Mononuclear cell (primary cell): Measurements from ENCODE around the gene GALNT14. TPM values are rescaled to one million over a fixed set of nuclear protein-coding genes. Genes with fewer than 3 reads are reported as not detected.

Source experiments
- H3K27me3 ChIP-seq: 2 replicates; pipeline ENCODE4 v1.6.0; 2011; ENCODE audit warnings: low read length, control low read depth; ENCODE audit not compliant: insufficient read depth
- H3K4me1 ChIP-seq: 2 replicates; pipeline ENCODE4 v1.5.1; 2011; ENCODE audit warnings: mild to moderate bottlenecking, low read length, control low read depth; ENCODE audit not compliant: insufficient read depth
- H3K4me3 ChIP-seq: 2 replicates; pipeline ENCODE4 v1.5.1; 2011; ENCODE audit warnings: mild to moderate bottlenecking, low read length, moderate library complexity
- H3K9me3 ChIP-seq: 2 replicates; pipeline ENCODE4 v1.5.1; 2011; ENCODE audit warnings: low read depth, mild to moderate bottlenecking, control low read depth, low read length
- total RNA-seq: library from RNA; depleted of rRNA; stranded (reverse); fragments of >200 nt; gene quantifications from one replicate; pipeline ENCODE4 v1.2.3, GENCODE V29; 2012

The GALNT14 gene
- total RNA-seq, 1 donor, result 0.31 TPM

DNA sequence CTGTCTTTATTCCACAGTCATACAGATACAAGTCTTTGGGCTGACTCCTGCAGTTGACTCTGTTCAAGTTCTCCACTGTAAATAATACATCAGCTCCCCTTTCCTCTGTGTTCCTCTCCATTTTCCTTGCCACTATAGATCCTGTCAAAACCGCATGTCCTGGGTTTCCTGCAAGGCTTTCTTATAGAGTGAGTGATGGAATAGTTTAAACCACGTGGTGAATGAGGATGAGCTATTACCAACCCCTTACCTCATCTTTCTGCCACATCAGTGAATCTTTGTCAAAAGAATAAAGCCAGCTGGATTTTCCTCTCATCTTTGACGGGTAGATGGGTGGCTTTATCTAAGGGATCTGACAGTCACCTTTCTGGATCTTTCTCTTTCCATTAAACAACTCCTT lies 3.9 kb upstream of the GALNT14 start:
- peaks cover 12% of the 10 kb centered on the region for H3K27me3 ChIP-seq
- H3K4me1 ChIP-seq, result peaks cover 17% of the 10 kb centered on the region
- H3K4me3 ChIP-seq, result no peak overlapping the region
- H3K9me3 ChIP-seq, result no peaks in the 10 kb centered on the region

- Histone ChIP-seq H3K27me3 (peaks cover 17% of the 10 kb centered on the region), H3K9me3 (no peaks in the 10 kb centered on the region), H3K4me1 (peaks cover 22% of the 10 kb centered on the region), H3K4me3 (no peak overlapping the region)
These were observed 3.3 kb upstream of the GALNT14 start for GRCh38 chr2:31141443-31142085.

DNA sequence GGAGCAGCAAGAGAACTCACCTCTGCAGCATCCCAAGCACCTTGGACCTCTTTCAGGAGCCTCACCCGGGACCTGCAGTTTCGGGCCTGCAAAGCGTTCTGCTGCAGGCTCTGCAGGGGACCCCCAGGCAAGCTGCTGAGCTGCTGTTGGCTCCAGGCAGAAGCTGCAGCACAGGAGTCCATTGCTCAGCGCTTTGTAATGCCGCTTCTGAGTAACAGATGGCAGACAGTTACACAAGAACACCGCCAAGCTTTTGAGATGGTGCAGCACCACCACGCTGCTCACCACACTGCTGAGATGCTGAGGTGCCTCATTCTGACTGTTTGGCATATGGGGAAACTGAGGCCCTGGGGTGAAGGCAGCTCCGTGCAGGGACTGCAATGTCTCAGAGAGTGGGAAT lies 1.9 kb upstream of the GALNT14 start:
- Histone ChIP-seq H3K4me1 (peaks cover 22% of the 10 kb centered on the region), H3K27me3 (peaks cover 24% of the 10 kb centered on the region), H3K9me3 (no peaks in the 10 kb centered on the region), H3K4me3 (no peak overlapping the region)

DNA sequence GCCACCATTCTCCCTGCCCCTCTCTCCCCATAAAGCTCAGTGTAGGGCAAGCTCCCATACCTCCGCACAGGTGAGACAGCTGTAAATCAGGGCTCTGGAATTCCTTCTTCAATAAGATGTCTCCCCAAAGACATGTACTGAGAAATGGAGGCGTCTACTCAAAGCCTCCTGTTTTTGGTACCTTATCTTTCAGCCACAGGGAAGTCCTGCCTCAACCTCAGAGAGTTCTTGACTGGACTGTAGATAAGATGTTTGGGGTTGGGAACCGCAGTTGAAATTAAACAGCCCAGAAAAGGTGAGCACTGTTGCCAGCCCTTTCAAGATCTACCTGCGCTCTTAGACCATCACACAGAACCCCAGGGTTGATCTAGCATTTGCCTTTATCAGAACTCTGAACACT lies 1.4 kb upstream of the GALNT14 start:
- Histone ChIP-seq H3K4me1 (peaks cover 22% of the 10 kb centered on the region), H3K27me3 (peaks cover 24% of the 10 kb centered on the region), H3K4me3 (no peak overlapping the region), H3K9me3 (no peaks in the 10 kb centered on the region)

GRCh38 chr2:31137211-31138036 lies 816 bp downstream of the GALNT14 start:
- Histone ChIP-seq H3K27me3 (peaks cover 24% of the 10 kb centered on the region), H3K9me3 (no peaks in the 10 kb centered on the region), H3K4me1 (peaks cover 22% of the 10 kb centered on the region), H3K4me3 (peak overlapping the region; percentile 36)

- peaks cover 22% of the 10 kb centered on the region for H3K4me1 ChIP-seq
- H3K4me3 ChIP-seq, result peak overlapping the region; percentile 36
- peaks cover 24% of the 10 kb centered on the region for H3K27me3 ChIP-seq
- no peaks in the 10 kb centered on the region for H3K9me3 ChIP-seq
These were observed 1.5 kb downstream of the GALNT14 start for GRCh38 chr2:31136732-31137131.

GRCh38 chr2:31136000-31136399 lies 2.2 kb downstream of the GALNT14 start:
- Histone ChIP-seq H3K4me1 (peaks cover 22% of the 10 kb centered on the region), H3K4me3 (no peak overlapping the region), H3K9me3 (no peaks in the 10 kb centered on the region), H3K27me3 (peaks cover 24% of the 10 kb centered on the region)

- Histone ChIP-seq H3K27me3 (peaks cover 24% of the 10 kb centered on the region), H3K4me1 (peaks cover 22% of the 10 kb centered on the region), H3K4me3 (no peak overlapping the region), H3K9me3 (no peaks in the 10 kb centered on the region)
These were observed 3.8 kb downstream of the GALNT14 start for GRCh38 chr2:31134480-31134879.

DNA sequence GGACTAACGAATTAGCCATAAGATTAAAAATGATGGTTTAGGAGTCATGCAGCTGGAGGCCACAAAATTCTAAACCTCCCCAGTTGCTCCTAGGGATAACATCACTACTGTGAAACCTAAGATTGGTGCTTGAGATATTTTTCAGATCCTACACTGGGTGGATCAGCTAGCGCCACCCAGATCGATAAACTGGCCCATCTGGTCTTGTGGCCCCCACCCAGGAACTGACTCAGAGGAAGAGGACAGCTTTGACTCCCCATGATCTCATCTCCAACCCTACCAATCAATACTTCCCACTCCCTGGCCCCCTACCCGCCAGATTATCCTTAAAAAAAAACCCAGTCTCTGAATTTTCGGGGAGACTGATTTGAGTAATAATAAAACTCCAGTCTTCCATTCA lies 5.5 kb downstream of the GALNT14 start:
- Histone ChIP-seq H3K4me1 (peaks cover 12% of the 10 kb centered on the region), H3K27me3 (peaks cover 16% of the 10 kb centered on the region), H3K9me3 (no peaks in the 10 kb centered on the region)

GRCh38 chr2:31131871-31132270 lies 6.4 kb downstream of the GALNT14 start:
- Histone ChIP-seq H3K4me3 (no peak overlapping the region), H3K9me3 (no peaks in the 10 kb centered on the region), H3K4me1 (peaks cover 3% of the 10 kb centered on the region), H3K27me3 (peaks cover 9% of the 10 kb centered on the region)

More for the DNA sequence above, 5.5 kb downstream of the GALNT14 start:
- no peak overlapping the region for H3K4me3 ChIP-seq

GRCh38 chr2:31129375-31130171 lies 8.7 kb downstream of the GALNT14 start:
- Histone ChIP-seq H3K4me3 (no peak overlapping the region), H3K27me3 (no peaks in the 10 kb centered on the region), H3K4me1 (no peaks in the 10 kb centered on the region), H3K9me3 (no peaks in the 10 kb centered on the region)

GRCh38 chr2:31127931-31128330 lies 10.3 kb downstream of the GALNT14 start:
- no peaks in the 10 kb centered on the region for H3K9me3 ChIP-seq
- no peak overlapping the region for H3K4me3 ChIP-seq
- H3K4me1 ChIP-seq, result no peaks in the 10 kb centered on the region
- H3K27me3 ChIP-seq, result no peaks in the 10 kb centered on the region

DNA sequence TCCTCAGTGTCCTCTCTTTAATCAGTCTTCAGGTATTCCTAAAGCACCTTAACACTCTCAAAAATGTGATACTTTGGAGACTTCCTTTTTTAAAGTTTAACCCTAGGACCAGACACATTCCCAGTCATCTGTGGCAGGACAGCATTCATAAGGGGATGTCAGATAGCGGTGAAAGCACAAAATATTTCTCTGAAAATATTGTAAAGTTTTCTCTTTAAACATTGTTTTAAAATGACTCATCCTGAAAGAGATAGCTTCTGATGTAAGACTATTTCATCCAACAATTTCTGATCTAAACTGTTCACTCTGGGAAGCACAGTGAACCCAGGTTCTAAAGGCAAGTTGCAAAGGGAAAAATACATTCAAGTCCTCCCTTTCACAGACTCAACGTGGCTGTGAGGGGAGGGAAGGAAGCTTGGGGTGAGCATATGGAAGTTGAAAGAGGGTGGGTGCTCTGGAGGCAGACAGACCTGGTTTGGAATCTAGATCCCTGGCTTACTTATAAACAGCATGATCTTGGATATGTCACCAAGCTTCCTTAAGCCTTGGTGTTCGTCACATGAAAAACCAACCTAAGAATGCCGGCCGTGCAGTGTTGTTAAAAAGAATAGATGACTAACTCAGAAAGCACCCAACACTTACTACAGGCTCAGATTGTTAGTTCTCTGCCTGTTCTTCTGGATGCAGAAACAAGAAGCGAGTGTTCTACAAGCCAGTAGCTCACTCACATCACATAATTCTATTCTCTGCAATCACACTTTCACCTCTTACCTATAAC lies 12.1 kb downstream of the GALNT14 start:
- Histone ChIP-seq H3K4me1 (no peaks in the 10 kb centered on the region), H3K27me3 (no peaks in the 10 kb centered on the region), H3K4me3 (no peak overlapping the region), H3K9me3 (no peaks in the 10 kb centered on the region)

GRCh38 chr2:31124904-31125303 lies 13.3 kb downstream of the GALNT14 start:
- H3K4me3 ChIP-seq, result no peak overlapping the region
- no peaks in the 10 kb centered on the region for H3K9me3 ChIP-seq
- no peaks in the 10 kb centered on the region for H3K4me1 ChIP-seq
- no peaks in the 10 kb centered on the region for H3K27me3 ChIP-seq
